EL (cell line): ENCODE results near the gene AKAP5.

Experiments used
- DNase-seq: peaks from one replicate; pipeline ENCODE4 v3.0.0-alpha.2; 2016

Gene AKAP5

DNA sequence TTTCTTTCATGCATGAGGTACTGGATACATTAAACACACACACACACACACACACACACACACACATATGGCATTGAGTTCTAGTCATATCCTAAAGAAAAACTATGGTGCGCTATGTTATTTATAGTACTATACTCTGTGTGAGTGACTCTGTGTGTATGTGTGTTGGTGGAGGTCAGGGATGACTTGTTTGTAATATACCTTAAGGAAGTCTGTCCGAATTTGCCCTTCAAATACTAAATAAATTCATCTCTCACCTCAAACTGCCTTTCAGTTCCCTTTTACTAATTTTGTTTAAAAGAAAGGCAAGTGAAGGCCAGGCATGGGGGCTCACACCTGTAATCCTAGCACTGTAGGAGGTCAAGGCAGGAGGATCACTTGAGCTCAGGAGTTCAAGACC, 2.1 kb upstream of the AKAP5 start:
- no peak for DNase-seq

- no peak for DNase-seq
Measured at GRCh38 chr14:64463873-64464272, 1.4 kb upstream of the AKAP5 start.

DNA sequence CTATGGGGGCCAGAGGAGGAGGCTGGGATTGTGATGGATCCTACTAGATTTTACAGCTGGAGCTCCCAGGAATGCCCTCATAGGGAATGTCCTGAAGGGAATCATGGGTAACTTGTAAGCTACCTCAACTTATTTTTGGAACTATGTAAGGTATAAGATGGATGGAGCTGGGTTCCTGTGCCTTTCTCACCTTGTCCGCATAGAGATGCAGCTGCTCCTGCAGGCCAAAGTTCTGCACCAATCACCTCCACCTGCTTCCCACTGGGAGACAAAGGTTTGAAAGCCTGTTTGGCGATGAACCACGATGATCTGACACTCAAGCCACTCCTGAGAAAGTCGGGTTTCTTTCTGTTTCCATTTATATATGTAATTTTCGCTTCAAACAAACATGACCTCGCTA, 648 bp upstream of the AKAP5 start:
- DNase-seq = no peak

- DNase-seq = peak; percentile 66
Measured at GRCh38 chr14:64465831-64466554, 694 bp downstream of the AKAP5 start.

DNA sequence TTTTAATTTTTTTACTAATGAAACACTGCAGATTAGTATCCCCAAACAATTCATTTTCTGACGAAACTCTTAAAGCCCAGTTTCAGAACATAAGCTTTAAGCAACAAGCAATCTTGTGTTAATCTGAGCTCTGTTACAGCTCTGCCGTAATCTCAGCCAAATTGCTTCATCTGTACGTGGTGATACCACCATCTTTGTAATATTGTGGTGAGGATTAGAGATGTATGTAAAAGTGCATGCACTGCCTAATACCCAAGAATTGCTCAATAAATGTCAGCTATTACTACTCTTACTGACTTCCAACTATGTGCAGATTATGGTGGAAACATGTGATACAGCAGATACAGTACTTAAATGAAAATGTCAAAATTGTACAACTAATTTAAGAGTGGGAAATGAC, 1.8 kb downstream of the AKAP5 start:
- no peak for DNase-seq

DNA sequence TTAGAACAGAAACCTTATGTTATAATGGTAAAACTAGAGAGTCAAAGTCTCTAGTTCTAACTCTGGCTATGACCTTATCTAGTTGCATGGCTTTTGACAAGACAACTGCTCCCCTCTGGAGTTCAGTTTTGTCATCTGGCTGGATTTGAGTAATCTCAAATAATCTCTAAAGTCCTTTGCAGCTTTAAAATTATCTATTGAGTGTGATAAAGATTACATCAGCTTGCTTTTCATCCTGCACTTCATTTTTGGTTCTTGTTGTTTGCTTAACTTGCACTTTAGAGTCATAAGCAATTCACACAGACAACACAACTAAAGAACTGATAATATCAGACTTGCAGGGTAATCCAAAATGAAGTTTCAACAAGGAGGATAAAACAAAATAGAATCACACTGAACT, 2.3 kb downstream of the AKAP5 start:
- DNase-seq = no peak

GRCh38 chr14:64468451-64468850, 3.2 kb downstream of the AKAP5 start:
- no peak for DNase-seq

DNA sequence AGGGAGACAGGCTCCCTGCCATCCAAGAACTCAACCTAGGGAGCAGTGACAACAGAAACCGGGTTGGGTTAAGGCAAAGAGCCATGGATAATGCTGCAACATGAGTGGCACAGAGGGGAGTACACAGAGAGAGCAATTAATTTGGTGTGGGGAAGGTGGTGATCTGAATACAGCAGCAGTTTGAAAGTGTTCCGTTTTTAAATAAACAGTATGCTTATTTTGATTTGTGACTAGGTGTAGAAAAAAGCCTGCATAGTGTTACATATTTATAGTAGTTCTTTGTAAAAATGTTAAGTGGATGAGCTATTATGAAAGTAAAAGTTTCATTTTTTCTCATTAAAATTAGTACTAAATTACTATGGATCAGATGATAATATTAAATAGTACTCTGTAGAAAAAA, 8.7 kb downstream of the AKAP5 start:
- no peak for DNase-seq

- DNase-seq = no peak
Measured at GRCh38 chr14:64474698-64475097, 9.4 kb downstream of the AKAP5 start.

- no peak for DNase-seq
Measured at GRCh38 chr14:64475585-64476273, 10.4 kb downstream of the AKAP5 start.

GRCh38 chr14:64476438-64476837, 11.1 kb downstream of the AKAP5 start:
- no peak for DNase-seq

GRCh38 chr14:64478634-64479250, 13.4 kb downstream of the AKAP5 start:
- peak; percentile 38 for DNase-seq

DNA sequence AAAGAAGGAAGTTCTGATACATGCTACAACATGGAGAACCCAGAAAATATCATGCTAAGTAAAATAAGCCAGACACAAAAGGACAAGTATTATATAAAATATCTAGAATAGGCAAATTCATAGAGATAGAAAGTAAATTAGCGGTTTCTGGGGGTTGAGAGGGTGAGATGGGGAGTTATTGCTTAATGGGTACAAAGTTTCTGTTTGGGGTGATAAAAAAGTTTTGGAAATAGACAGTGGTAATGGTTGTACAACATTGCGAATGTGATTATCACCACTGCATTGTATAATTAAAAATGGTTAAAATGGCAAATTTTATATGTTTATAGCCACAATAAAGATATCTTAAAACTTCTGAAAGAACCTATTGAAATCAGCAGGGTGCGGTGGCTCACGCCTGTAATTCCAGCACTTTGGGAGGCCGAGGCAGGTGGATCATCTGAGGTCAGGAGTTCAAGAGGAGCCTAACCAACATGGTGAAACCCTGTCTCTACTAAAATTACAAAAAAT, 23.3 kb downstream of the AKAP5 start:
- no peak for DNase-seq

DNA sequence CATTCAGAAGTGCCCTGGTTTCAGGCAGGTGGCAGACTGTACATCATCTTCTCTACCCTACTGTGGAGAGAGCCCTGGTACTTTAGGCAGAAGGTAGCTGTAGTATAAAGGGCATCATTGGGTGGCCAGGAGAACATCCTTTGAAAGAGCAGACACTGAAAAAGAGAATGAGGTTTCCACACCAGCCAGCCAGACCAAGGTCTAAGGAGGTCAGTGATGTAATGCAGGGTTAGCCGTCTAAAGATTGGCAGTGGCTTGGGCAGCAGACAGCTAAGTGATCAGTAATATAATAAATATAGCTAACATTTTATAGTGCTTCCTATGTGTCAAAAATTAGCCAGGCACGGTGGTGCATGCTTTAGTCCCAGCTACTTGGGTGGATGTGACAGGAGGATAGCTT, 26.3 kb downstream of the AKAP5 start:
- no peak for DNase-seq

GRCh38 chr14:64493455-64493854, 28.2 kb downstream of the AKAP5 start:
- DNase-seq = no peak

DNA sequence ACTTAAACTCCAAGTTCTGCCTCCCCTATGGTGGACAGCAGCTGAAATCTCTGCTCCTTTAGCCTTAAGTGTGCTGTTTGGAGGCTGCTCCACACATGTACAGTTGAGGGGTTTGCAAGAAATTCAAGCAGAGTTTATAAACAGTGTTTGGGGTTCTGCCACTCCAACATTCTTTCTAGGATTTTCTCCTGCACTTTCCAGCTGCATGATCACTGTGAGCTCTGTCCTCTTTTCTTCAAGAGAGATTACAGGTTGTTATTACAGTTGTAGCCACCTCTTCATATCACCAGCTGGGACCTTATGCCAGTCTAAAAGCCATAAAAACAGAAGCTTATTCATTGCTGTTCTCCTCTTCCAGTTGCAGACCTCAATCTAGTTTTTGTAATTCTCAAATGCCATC, 30.0 kb downstream of the AKAP5 start:
- no peak for DNase-seq

DNA sequence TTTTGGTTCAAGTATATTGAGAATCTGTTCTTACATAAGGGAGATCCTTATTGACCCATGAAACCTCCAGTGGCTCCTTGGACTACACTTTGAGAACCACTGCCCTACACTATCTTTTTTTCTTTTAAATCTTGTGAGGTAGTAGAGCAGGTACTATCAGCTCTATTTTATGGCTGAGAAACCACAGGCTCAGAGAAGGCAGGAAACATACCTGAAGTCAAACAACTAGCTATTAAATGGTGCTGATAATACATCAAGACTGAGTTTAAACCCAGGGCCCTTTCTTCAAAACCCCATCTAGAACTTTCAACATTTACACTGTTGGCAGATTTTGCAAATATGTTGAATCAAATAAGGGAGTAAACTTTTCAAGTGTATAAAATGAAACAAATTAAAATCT, 31.5 kb downstream of the AKAP5 start:
- DNase-seq = no peak

- no peak for DNase-seq
Measured at GRCh38 chr14:64500088-64500487, 34.8 kb downstream of the AKAP5 start.

GRCh38 chr14:64501411-64502171, 36.3 kb downstream of the AKAP5 start:
- peak; percentile 89 for DNase-seq

DNA sequence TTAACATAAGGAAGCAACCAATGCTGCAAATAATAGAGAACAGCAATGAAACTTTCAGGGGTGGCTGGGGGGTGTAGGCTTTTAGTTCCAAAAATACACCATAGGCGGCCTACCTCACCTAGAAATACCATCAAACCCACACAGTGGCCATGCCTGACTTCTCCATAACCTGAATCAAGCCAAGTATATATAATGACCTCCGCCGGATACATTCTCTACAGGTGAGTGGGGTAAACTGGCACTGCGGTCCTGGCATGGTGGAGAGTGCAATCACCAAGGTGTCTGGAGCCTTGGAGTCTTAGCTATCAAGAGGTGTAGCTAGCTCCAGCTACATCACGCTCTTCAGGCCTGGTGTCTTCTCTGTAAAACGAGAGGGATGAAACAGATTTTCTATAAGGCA, 37.2 kb downstream of the AKAP5 start:
- no peak for DNase-seq

DNA sequence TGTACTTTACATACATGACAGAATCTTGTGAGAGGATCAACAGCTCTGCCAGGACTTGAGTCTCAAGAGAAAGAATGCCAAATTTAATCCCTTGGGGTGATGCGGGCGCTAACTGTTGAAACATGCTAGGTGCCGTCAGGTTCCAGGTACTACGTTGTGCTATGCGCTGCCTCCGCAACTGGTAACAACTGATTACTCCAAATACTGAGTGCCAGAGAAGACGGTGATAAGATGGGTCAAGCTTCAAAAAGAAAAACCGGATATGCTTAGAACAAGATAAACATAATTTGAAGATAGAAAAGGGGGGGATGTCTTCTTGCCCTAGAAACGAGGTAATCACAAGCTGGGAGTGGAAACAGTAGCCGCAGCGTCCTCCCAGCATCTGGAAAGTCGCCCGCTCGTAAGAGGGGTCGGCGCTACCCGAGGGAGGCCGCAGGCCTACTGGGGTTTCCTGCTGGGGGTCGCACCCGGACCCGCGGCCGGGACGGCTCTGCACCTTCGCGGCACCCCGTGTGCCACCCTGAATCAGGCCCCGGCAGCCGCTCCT, 37.7 kb downstream of the AKAP5 start:
- no peak for DNase-seq

GRCh38 chr14:64503434-64504309, 38.4 kb downstream of the AKAP5 start, which contains the start of gene ZBTB25:
ZBTB25 (minus strand) TSS chr14:64503838; CDS start chr14:64490533, 13,305 bp downstream.
- DNase-seq = peak; percentile 96
